Measurements from ENCODE around the gene ST8SIA3.
"Not testable (repeated sequence)": the region's sequence is repeated elsewhere in the genome, so short reads cannot be mapped to it uniquely, and the experiment has no call there.

The ST8SIA3 gene

GRCh38 chr18:57372444-57372843, 20.1 kb downstream of the ST8SIA3 start:
- no peak for DNase-seq

GRCh38 chr18:57373017-57373416, 20.7 kb downstream of the ST8SIA3 start:
- DNase-seq = no peak

- no peak for DNase-seq
These were observed 24.1 kb downstream of the ST8SIA3 start for GRCh38 chr18:57376503-57376902.

GRCh38 chr18:57389271-57389670, 36.9 kb downstream of the ST8SIA3 start:
- DNase-seq = no peak

- no peak for DNase-seq
These were observed 37.7 kb downstream of the ST8SIA3 start for GRCh38 chr18:57390044-57390443.

GRCh38 chr18:57394749-57395148, 42.4 kb downstream of the ST8SIA3 start:
- not testable (repeated sequence) for DNase-seq

GRCh38 chr18:57396831-57397230, 44.5 kb downstream of the ST8SIA3 start:
- not testable (repeated sequence) for DNase-seq

GRCh38 chr18:57397440-57398132, 45.2 kb downstream of the ST8SIA3 start:
- DNase-seq = no peak

- DNase-seq = no peak
These were observed 52.0 kb downstream of the ST8SIA3 start for GRCh38 chr18:57404345-57404744.

- no peak for DNase-seq
These were observed 57.3 kb downstream of the ST8SIA3 start for GRCh38 chr18:57409650-57410049.

GRCh38 chr18:57410749-57411148, 58.4 kb downstream of the ST8SIA3 start:
- no peak for DNase-seq

- no peak for DNase-seq
These were observed 64.2 kb downstream of the ST8SIA3 start for GRCh38 chr18:57416542-57416941.

Data from stimulated activated CD4-positive, alpha-beta T cell treated with anti-CD3 and anti-CD28 coated beads, Interleukin-15, amount 100 ng/mL, for 24 hours (primary cell).